Measurements from ENCODE around the gene SLC25A29. TPM values are rescaled to one million over a fixed set of nuclear protein-coding genes. Genes with fewer than 3 reads are reported as not detected.
A peak's percentile ranks its signal among the peaks of the same experiment; 100 is the strongest.
"Not testable (repeated sequence)": the region's sequence is repeated elsewhere in the genome, so short reads cannot be mapped to it uniquely, and the experiment has no call there.

Gene SLC25A29
- total and polyA plus RNA-seq, 8 donors, result 10.6 to 85.2 (median 22.5) TPM

DNA sequence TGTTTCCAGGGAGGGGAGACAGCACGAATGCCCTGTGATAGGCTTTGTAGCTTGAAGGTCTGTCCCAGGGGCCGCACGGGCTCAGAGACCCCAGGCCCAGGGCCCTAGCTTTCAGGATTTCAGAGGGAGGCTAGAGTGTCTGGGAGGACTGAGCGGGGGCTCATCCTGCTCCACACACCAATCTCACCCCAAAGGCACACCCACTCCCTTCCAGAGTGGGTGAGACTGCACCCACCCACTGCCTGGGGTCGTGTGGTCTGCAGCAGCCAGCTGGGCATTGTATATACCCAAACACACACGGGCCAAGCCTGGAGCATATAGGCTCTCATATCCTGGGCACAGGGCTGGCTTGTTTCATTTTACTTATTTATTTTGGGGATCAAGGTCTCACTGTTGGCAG lies 11.1 kb upstream of the SLC25A29 start:
- Histone ChIP-seq H3K4me1 (peaks cover 0 to 8% (median 0%) of the 10 kb centered on the region in 3 donors), H3K36me3 (no peaks in the 10 kb centered on the region), H3K27me3 (no peaks in the 10 kb centered on the region), H3K27ac (peak overlapping the region in 2 of 4 donors; percentile 24 to 44), H3K4me3 (no peak overlapping the region), H3K9me3 (no peaks in the 10 kb centered on the region)
- ATAC-seq (no peak), DNase-seq (no peak), FAIRE-seq (no peak)
- intact Hi-C loops (cut with DNase I), result no loop called here
- TF ChIP-seq, protein P1, sequence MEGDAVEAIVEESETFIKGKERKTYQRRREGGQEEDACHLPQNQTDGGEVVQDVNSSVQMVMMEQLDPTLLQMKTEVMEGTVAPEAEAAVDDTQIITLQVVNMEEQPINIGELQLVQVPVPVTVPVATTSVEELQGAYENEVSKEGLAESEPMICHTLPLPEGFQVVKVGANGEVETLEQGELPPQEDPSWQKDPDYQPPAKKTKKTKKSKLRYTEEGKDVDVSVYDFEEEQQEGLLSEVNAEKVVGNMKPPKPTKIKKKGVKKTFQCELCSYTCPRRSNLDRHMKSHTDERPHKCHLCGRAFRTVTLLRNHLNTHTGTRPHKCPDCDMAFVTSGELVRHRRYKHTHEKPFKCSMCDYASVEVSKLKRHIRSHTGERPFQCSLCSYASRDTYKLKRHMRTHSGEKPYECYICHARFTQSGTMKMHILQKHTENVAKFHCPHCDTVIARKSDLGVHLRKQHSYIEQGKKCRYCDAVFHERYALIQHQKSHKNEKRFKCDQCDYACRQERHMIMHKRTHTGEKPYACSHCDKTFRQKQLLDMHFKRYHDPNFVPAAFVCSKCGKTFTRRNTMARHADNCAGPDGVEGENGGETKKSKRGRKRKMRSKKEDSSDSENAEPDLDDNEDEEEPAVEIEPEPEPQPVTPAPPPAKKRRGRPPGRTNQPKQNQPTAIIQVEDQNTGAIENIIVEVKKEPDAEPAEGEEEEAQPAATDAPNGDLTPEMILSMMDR (IDR thresholded peaks at IDR 0.05), result no peak
- 80 to 85% methylated on average over 6 of the region's 6 CpGs for WGBS, 2 donors

DNA sequence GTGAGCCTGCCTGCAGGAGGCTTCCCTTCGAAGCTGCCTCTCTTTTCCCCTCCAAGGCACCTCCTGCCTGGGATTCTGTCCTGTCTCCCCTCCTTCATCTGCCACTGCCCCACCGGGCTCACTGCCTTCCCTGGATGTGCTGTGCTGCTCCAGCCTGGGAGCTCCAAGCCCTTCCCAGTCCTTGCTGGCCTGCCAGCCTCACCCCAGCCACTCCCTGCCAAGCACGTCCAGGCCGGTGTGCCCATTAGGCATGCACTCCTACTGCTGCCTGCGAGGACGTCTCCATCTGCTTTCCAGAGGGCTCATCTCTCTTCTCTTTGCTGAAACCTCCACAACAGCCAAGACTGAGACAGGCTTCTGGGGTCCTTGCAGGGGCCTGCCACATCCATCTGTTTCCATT lies 8.5 kb upstream of the SLC25A29 start:
- FAIRE-seq (no peak), DNase-seq (no peak), ATAC-seq (no peak)
- TF ChIP-seq, protein P1 (IDR thresholded peaks at IDR 0.05), result no peak
- Histone ChIP-seq H3K36me3 (no peaks in the 10 kb centered on the region), H3K27ac (no peak overlapping the region), H3K4me3 (no peak overlapping the region), H3K27me3 (no peaks in the 10 kb centered on the region), H3K4me1 (peaks cover 0 to 8% (median 0%) of the 10 kb centered on the region in 3 donors), H3K9me3 (no peaks in the 10 kb centered on the region)
- intact Hi-C loops (cut with DNase I), result no loop called here
- 92 to 94% methylated on average over 6 of the region's 6 CpGs for WGBS, 2 donors

DNA sequence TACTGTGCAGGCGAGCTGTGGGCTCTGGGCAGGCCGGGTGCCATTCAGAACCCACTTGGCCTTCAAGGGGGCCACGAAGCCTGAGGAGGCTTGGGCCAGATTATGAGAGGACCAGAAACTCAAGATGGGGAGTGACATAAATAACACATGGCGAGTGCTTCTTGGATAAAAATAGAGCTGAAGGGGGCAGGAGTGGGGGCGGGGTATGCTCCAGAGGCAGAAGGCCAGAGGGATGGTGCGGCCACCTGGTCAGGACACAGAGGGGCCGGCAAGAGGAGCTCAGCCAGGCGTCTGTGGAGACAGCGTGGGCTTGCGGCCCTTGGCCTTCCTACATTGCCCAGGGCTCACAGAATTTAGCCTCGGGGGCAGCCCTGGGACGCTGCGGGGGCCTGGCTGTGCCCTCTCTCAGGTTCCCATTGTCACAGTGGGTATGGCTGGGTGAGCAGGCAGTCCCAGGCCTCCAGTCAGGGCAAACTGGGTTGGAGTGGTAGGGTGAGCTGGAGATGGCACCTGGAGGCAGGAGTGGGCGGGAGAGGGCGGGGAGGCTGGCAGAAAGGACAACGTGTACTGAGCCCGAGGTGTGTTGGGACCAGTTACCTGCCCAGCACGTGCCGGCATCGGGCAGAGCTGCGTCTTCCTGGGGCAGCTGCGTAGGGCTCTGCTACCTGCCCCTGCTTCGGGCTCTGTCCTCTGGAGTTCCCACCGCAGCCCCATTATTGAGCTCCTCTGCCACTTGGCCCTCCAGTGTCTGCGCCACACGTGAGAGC lies 7.4 kb upstream of the SLC25A29 start:
- no peak for FAIRE-seq
- peak in 1 of 6 donors; percentile 56 for DNase-seq
- 89 to 94% methylated on average over 25 to 26 of the region's 26 CpGs for WGBS, 2 donors

DNA sequence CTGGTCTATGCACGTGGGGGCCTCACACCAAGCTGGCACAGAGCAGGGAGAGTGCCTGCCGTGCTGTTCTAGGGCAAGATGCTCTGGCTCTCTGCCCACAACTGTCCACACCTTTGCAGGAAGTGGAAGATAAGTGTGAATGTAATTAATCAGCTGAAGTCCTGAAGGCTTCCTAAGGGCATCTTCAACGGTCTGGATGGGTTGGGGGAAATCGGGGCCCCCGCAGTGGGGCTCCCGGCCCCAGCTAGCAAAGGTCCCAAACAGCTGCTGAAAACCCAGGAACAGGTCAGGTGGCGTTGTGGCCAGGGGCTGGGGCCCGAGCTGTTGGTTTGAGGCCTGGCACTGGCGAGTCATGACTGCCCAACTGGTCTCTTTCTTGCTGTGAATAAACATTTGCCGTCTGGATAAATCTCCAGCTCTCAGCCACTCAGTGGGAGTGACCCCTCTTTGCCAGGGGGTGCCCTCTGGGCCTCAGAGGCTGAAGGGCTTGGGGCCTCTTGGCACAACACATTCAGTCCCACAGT lies 6.7 kb upstream of the SLC25A29 start:
- FAIRE-seq, result no peak
- Histone ChIP-seq H3K4me3 (no peak overlapping the region), H3K27ac (no peak overlapping the region), H3K4me1 (peaks cover 0 to 3% (median 0%) of the 10 kb centered on the region in 3 donors), H3K27me3 (no peaks in the 10 kb centered on the region), H3K36me3 (no peaks in the 10 kb centered on the region), H3K9me3 (no peaks in the 10 kb centered on the region)
- 52 to 65% methylated on average over 10 of the region's 10 CpGs for WGBS, 2 donors
- DNase-seq, result no peak
- TF ChIP-seq, protein P1 (IDR thresholded peaks at IDR 0.05), result no peak
- intact Hi-C loops (cut with DNase I), result no loop called here
- peak in 1 of 4 donors; percentile 26 for ATAC-seq

More for the DNA sequence above, 7.4 kb upstream of the SLC25A29 start:
- TF ChIP-seq, protein P1 (IDR thresholded peaks at IDR 0.05), result no peak
- no peak for ATAC-seq
- intact Hi-C loops (cut with DNase I), result no loop called here
- peaks cover 0 to 8% (median 0%) of the 10 kb centered on the region in 3 donors for H3K4me1 ChIP-seq
- no peak overlapping the region for H3K4me3 ChIP-seq
- H3K36me3 ChIP-seq, result no peaks in the 10 kb centered on the region
- no peak overlapping the region for H3K27ac ChIP-seq
- no peaks in the 10 kb centered on the region for H3K27me3 ChIP-seq
- no peaks in the 10 kb centered on the region for H3K9me3 ChIP-seq

DNA sequence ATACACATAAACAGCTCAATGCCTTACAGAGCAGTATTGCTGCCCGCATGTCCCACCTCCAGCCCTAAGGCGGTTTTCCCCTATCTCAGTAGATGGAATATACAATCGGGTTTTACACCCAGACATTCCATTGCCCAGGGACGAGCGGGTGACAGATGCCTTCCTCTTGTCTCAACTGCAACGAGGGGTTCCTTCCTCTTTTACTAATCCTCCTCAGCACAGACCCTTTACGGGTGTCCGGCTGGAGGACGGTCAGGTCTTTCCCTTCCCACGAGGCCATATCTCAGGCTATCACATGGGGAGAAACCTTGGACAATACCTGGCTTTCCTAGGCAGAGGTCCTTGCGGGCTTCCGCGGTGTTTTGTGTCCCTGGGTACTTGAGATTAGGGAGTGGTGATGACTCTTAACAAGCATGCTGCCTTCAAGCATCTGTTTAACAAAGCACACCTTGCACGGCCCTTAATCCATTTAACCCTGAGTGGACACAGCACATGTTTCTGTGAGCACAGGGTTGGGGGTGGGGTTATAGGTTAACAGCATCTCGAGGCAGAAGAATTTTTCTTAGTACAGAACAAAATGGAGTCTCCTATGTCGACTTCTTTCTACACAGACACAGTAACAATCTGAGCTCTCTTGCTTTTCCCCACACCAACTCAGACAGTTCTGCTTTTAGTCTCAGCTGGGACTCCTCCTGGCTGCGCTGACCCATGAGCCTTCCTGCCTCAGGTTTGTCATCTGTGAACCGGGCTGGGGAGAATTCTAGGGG lies 6.0 kb upstream of the SLC25A29 start:
- ATAC-seq; H3K9me3 ChIP-seq; H3K36me3 ChIP-seq; H3K27ac ChIP-seq; H3K4me1 ChIP-seq; FAIRE-seq; H3K27me3 ChIP-seq; H3K4me3 ChIP-seq; intact Hi-C loops (cut with DNase I): not testable (repeated sequence)
- DNase-seq, result peak in 1 of 6 donors; percentile 10
- 32 to 33% methylated on average over 18 of the region's 18 CpGs for WGBS, 2 donors
